Smooth muscle cell of the brain vasculature (primary cell): ENCODE results near the gene PDE6B.
"Not testable (repeated sequence)": the region's sequence is repeated elsewhere in the genome, so short reads cannot be mapped to it uniquely, and the experiment has no call there.

Experiments
- DNase-seq: peaks from one replicate; pipeline ENCODE4 v3.0.0-alpha.2; 2012; ENCODE audit warnings: low read depth, low spot score

Gene PDE6B

GRCh38 chr4:683247-683897, 58.0 kb downstream of the PDE6B start:
- no peak for DNase-seq

DNA sequence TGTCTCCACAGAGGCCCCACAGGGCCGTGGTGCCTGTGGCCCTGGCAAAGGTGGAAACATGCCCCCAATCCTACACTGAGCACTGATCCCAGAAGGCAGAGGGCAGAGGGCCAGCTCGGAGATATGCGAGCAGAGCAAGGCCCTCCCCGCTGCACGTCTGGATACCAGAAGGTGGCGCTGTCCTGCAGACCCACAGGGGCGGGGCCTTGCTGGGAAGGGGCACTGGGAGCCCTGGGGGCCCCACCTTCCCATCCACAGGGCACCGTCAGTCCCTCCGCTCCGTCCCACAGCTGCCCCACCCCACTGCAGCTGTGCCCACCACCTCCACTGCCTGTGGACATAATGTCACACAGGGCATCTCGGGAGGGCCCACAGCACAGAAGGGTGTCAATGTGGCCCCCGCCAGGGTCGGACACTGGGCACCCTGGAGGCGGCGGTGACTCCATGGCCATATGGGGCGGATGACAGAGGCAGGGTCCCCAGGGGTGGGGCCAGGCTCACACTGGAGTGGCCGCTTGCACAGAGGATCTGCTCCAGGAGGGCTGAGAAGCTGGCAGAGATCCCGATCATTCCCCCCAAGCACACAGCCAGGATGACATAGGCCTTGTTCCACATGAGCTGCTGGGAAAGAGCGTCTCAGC, 58.7 kb downstream of the PDE6B start:
- DNase-seq = no peak

- DNase-seq = no peak
Measured at GRCh38 chr4:684623-685327, 59.4 kb downstream of the PDE6B start.

- no peak for DNase-seq
Measured at GRCh38 chr4:685679-686412, 60.5 kb downstream of the PDE6B start.

- no peak for DNase-seq
Measured at GRCh38 chr4:686413-687040, 61.2 kb downstream of the PDE6B start.

DNA sequence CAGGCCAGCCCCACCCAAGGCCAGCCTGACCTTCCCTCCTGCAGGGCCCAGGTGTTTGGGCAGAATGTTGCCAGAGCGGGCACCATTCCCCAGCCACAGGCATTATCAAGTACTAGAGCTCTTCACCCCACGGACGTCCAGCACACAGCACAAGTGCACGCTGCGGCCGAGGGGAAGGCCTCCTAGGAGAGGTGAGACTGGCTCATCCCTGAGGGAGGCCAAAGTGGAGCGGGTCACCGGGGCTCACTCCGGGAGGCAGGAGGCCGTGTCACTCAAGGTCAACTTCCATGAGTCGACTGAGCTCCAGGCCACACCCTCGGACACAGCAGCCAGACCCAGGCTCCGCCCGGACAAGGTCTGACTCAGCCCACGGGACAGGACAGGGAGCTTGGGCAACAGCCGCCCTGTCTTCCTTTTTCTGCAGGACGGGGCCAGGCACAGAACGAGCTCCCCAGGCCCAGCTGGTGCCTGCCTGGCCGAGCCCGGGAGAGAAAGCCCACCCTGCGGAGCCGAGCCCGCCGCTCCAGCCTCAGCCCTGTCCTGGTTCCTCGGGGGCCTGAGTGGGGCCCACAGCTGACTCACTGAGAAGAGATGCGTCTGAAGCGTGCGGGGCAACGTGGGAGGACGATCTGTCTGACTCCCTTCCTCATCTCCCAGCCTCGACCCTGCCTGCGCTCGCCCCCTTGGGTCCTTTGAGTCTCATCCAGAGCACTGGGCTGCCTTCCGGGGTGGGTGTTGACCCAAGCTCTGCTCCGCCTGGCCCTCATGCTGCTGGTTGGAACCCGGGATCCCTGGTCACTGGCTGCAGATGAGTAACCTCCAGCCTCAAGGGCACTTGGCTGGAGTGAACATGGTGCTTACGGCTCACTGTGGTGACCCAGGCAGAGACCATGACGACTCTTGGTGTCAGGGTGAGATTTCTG, 61.9 kb downstream of the PDE6B start:
- DNase-seq = peak; percentile 37

DNA sequence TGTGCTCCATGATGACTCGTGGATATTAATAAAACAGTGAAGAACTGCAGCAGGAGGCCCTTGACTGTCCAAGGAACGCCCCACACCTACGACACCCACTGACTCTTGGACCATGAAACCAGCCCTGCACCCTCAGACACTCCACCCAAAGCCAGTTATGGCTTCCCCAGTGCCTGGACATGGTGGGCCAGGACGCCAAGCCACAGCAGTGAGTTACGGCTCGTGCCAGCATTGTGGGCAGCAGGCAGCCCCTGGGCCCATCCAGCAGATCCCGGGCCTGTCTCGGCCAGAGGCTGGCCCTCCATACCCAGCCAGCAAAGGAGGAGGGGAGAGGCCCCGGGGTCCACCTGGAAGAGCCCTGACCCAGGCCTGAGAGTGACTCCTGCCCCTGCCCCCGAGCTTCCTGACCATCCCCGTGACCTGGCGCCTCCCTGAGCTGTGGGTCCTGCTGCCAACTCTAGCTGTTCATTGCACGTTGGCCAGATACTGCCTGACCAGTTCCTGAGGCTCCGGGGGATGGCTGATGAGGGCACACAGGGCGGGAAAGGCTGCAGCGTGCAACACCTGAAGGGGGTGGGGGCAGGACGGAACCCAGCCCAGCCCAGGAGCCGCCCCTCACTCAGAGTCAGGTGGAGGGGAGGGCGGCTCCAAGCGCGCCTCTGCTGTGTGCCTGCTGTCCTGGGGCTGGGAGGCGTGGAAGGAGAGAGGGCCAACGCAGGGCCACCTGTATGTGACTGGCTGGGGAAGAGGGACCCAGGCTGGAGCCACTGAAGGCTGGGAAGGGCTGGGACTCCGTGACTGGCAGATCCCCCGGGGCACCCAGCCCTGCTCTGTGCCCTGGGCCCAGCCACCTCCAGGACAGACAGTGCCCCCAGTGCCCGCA, 62.8 kb downstream of the PDE6B start:
- no peak for DNase-seq

- DNase-seq = no peak
Measured at GRCh38 chr4:688854-689681, 63.7 kb downstream of the PDE6B start, which contains the start of gene SLC49A3. SLC49A3 (minus strand) TSS chr4:689151; CDS start chr4:689127, 24 bp downstream.

GRCh38 chr4:689723-690122, 64.3 kb downstream of the PDE6B start:
- no peak for DNase-seq

- DNase-seq = no peak
Measured at GRCh38 chr4:692771-693554, 67.6 kb downstream of the PDE6B start.

DNA sequence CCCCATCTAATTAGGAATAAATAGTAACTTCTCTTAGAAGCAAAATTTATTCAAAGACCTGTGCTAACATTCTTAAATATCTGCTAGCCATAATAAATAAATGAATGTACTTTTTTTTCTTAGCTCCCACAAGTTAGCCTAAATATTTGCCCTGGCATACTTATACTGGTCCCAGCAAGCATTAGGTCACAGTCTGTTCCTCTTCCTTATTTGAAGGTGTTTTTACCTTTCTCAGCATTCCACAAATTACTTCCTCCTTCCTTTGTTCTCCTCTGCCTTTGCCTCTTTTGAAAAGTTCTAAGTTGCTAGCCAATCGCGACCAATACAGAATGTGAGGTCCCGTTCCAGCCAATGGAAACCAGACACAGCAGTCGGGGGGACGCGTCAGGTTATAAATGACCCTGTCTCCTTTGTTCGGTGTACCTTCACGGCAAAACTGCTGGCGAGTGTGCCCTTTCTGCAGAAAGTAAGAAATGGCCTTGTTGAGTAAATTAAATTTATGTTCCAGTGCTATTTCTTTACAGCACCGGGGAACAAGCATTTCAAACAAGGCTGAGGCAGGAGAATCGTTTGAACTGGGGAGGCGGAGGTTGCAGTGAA, 69.1 kb downstream of the PDE6B start:
- not testable (repeated sequence) for DNase-seq

DNA sequence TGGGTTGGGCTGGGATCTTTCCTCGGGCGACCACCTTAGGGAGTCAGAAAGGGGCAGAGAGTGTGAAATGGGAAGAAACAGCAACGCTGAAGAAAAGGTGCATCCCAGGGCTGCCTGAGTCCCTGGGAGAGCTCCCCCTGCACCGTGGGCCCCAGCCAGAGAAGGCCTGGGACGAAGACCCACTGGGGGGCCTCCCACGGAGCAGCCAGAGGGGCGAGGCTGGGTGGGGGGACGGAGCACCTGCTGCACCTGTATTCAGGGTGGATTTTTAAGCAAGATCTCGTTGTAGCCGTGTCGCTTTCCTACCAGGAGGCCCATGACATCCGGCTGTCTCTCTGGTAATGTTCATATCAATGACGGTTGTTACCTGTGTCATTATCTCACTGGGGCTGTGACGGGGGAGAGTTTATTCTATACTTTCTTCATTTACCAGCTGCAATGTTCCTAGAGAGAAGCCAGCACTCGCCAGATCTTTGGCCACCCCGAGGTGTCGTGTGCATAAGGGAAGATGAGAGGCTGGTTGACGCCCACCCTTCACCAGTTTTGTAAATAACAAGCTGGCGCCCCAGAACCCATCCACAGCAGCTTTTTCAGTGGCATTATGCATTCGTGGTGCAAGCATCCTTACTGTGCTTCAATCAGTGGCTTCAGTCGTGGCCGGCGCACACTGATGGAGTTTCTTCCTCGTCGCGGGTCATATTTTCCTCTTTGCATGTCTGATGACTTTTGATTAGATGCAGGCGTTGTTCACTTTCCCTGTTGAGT, 74.6 kb downstream of the PDE6B start:
- DNase-seq = no peak

- DNase-seq = no peak
Measured at GRCh38 chr4:700587-701264, 75.4 kb downstream of the PDE6B start.

DNA sequence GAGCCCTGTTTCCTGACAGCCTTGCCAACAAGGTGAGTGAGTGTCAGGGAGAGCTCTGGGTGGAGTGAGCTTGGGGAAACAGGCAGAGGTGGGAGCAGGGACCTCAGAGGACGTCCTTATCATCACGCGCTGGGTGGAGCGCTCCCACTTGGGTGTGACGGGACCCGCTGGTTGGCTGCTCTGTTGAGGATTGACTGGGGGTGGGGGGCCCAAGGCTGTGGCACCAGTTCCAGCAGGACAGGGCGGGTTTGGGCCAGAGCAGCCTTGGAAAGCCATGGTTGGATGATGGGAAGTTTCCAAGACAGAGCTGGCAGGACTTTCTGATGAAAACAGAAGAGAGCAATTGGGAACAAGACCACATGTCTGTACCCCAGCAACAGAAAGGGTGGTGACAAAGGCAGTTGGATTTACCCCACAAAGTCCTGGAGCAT, 77.3 kb downstream of the PDE6B start:
- DNase-seq = no peak

DNA sequence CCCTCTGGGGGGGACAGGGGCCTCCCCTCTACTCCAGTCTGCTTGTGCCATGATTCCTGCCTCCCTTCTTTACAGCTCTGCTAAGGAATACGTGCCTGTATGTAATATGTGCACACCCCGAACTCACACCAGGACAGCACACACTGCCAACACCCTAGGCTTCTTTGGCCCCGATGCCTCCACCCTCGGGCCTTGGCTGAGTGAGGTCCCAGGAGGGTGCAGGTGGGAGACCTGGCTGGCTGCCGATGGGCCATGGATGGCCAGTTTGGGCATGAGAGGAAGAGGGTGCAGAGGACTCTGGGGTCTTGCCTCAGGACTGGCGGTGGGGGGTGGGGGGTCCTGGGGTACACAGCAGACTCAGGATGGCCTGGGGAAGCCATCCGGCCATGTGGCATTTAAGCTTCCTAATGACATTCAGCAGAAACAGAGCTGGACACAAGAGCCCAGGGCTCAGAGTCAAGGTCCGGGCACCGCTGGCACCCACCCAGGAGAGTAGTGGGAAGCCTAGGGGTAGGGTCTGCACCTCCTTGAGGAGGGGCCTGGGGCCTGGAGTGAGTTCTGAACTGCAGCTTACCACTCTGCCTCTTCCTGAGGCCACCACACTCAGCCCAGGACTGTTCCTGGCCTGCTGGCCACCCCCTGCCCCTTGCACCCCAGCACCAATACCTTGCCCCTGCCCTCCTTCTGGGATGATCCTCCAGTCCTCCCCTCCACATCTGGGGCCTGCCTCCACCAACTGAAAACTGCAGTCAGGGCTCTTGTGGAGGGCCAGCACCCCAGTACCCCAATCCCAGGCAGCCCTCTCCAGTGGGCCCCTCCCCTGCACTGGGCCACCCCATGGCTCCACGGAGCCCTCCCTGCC, 78.2 kb downstream of the PDE6B start:
- DNase-seq = no peak
